Liver (tissue), 3 donors: ENCODE measurements around the gene PHLDB3.

Source experiments
- FOXA1 ChIP-seq: IDR thresholded peaks from 2 replicates; pipeline ENCODE4 v1.6.1; 2016; ENCODE audit warnings: antibody characterized with exemption
- GABPA ChIP-seq, 2 donors: IDR thresholded peaks in 1 of 2; conservative IDR thresholded peaks in 1 of 2; 2 replicates each; pipeline ENCODE4 v1.6.1; 2016; ENCODE audit warnings: antibody characterized with exemption in 2 of 2, mild to moderate bottlenecking in 1 of 2, moderate library complexity in 1 of 2
- HNF4G ChIP-seq: IDR thresholded peaks from 2 replicates; pipeline ENCODE4 v1.6.1; 2016; ENCODE audit warnings: antibody characterized with exemption
- JUND ChIP-seq, 2 donors: IDR thresholded peaks; 2 replicates each; pipeline ENCODE4 v1.6.1; 2016; ENCODE audit warnings: antibody characterized with exemption in 2 of 2
- RAD21 ChIP-seq, 2 donors: IDR thresholded peaks; 2 replicates each; pipeline ENCODE4 v1.6.1; 2016; ENCODE audit warnings: antibody characterized with exemption in 2 of 2, mild to moderate bottlenecking in 2 of 2
- TAF1 ChIP-seq: conservative IDR thresholded peaks from 2 replicates; pipeline ENCODE4 v1.6.1; 2016; ENCODE audit warnings: antibody characterized with exemption, mild to moderate bottlenecking
- YY1 ChIP-seq: IDR thresholded peaks from 2 replicates; pipeline ENCODE4 v1.6.1; 2016; ENCODE audit warnings: antibody characterized with exemption, mild to moderate bottlenecking
- ZBTB33 ChIP-seq: IDR thresholded peaks from 2 replicates; pipeline ENCODE4 v1.6.1; 2016; ENCODE audit warnings: antibody characterized with exemption
- TF ChIP-seq, protein P1 (sequence below): fragments of 150-350 bp; IDR thresholded peaks from 2 replicates; pipeline ENCODE4 v1.5.1; 2017; ENCODE audit warnings: improper control_type of control experiment, low read depth, low read length; ENCODE audit not compliant: missing input control
- donor health status: healthy.
- donor health status: healthy.

- TF ChIP-seq, protein P1, sequence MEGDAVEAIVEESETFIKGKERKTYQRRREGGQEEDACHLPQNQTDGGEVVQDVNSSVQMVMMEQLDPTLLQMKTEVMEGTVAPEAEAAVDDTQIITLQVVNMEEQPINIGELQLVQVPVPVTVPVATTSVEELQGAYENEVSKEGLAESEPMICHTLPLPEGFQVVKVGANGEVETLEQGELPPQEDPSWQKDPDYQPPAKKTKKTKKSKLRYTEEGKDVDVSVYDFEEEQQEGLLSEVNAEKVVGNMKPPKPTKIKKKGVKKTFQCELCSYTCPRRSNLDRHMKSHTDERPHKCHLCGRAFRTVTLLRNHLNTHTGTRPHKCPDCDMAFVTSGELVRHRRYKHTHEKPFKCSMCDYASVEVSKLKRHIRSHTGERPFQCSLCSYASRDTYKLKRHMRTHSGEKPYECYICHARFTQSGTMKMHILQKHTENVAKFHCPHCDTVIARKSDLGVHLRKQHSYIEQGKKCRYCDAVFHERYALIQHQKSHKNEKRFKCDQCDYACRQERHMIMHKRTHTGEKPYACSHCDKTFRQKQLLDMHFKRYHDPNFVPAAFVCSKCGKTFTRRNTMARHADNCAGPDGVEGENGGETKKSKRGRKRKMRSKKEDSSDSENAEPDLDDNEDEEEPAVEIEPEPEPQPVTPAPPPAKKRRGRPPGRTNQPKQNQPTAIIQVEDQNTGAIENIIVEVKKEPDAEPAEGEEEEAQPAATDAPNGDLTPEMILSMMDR: peak; percentile 47
- TF ChIP-seq JUND (IDR thresholded peaks at IDR 0.05) (no peak), YY1 (no peak), RAD21 (IDR thresholded peaks at IDR 0.05) (peak; percentile 44 to 77), HNF4G (no peak), TAF1 (no peak), ZBTB33 (no peak), FOXA1 (no peak), GABPA (IDR thresholded peaks at IDR 0.05 in 1 of 2, conservative IDR thresholded peaks at IDR 0.05 in 1 of 2) (no peak)
These were observed 30.5 kb upstream of the PHLDB3 start for GRCh38 chr19:43534816-43535761.
